ENCODE results near the gene C15orf40. TPM values are rescaled to one million over a fixed set of nuclear protein-coding genes. Genes with fewer than 3 reads are reported as not detected.
A peak's percentile ranks its signal among the peaks of the same experiment; 100 is the strongest.

C15orf40 gene
- total and polyA plus RNA-seq, 9 of the 15 experiments (the other 6 are each of a cell fraction or from before 2014, with no cell fraction given), result 15.9 to 52.0 (median 27.0) TPM

DNA sequence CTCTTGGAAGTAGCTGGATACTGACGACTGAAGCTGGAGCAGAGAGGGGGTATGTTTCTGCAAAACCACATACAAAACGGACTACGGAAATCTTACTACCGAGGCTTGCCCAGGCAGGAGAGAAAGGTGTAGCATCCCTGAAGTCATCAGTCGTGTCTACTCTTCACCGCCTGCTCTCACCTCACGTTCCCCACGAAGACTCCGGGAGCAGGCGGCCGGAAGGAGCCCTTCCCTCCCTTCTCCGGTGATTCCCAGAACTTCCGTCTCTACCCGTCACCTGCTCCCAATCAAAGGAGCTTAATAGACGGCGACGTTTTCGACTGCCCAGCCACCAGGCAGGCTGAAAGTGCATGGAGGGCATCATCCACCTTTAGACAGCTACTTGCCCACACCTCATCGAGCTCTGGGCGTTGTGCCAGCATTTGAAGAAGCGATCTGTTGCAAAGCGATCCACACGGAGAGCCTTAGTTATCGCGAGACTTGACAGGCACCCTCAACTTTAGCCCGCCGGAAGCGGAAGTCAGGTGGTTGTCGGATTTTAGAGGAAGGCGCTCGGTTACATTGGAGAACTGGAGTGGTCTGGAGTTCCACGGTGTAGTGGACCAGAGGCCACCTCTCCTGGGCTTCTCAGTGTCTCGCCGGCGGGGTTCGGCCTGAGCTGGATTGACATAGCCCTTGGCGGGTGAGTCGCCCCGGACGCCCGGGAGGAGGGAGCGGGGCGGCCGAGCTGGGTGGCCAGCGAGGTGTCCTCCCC is 25.6 kb downstream of the C15orf40 start, which contains the start of gene RAMAC (continued):
- TF ChIP-seq, protein P1, sequence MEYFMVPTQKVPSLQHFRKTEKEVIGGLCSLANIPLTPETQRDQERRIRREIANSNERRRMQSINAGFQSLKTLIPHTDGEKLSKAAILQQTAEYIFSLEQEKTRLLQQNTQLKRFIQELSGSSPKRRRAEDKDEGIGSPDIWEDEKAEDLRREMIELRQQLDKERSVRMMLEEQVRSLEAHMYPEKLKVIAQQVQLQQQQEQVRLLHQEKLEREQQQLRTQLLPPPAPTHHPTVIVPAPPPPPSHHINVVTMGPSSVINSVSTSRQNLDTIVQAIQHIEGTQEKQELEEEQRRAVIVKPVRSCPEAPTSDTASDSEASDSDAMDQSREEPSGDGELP (CRISPR knock-in tag; IDR thresholded peaks at IDR 0.05; ENCODE audit: borderline replicate concordance), result peak; percentile 98
- TF ChIP-seq ZNF224 (CRISPR knock-in tag; IDR thresholded peaks at IDR 0.05) (no peak), CTBP1 (IDR thresholded peaks at IDR 0.05; ENCODE audit: borderline replicate concordance) (peak; percentile 41; the same call in 1 of the 2 replicates), STAT6 (CRISPR knock-in tag; IDR thresholded peaks at IDR 0.05) (0 out of 2 replicates have a peak, but pooled peaks have one; percentile 73), SMAD1 (IDR thresholded peaks at IDR 0.05; ENCODE audit: low read depth, low read length, partially characterized antibody) (peak; percentile 33), MTA3 (IDR thresholded peaks at IDR 0.05; ENCODE audit: borderline replicate concordance) (peak; percentile 80), CHAMP1 (IDR thresholded peaks at IDR 0.05) (peak; percentile 66; the same call in 1 of the 2 replicates), ZNF239 (CRISPR knock-in tag; IDR thresholded peaks at IDR 0.05) (no peak), POLR2A (conservative IDR thresholded peaks at IDR 0.05) (peak; percentile 88), NR3C1 (CRISPR knock-in tag; IDR thresholded peaks at IDR 0.05) (no peak), NR4A1 (CRISPR knock-in tag; IDR thresholded peaks at IDR 0.05) (peak; percentile 79; the same call in 1 of the 2 replicates), NR4A1 (tag; IDR thresholded peaks at IDR 0.05) (peak; percentile 83; the same call in 1 of the 2 replicates), TARDBP (IDR thresholded peaks at IDR 0.05) (no peak), ARID4B (CRISPR knock-in tag; IDR thresholded peaks at IDR 0.05) (peak; percentile 76; the same call in 1 of the 2 replicates)
- TF ChIP-seq, protein P2, sequence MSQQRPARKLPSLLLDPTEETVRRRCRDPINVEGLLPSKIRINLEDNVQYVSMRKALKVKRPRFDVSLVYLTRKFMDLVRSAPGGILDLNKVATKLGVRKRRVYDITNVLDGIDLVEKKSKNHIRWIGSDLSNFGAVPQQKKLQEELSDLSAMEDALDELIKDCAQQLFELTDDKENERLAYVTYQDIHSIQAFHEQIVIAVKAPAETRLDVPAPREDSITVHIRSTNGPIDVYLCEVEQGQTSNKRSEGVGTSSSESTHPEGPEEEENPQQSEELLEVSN (IDR thresholded peaks at IDR 0.05; ENCODE audit: borderline replicate concordance in 1 of 2, extremely low read depth in 1 of 2, insufficient read depth in 1 of 2, insufficient read length in 1 of 2, low read depth in 1 of 2, low read length in 1 of 2, poor library complexity in 1 of 2, severe bottlenecking in 1 of 2), result peak; percentile 89 to 95

All from K562 (cell line).